ENCODE data around the gene AMOTL2.

GRCh38 chr3:134356411-134357040 lies 17.7 kb downstream of the AMOTL2 start:
- TF ChIP-seq CTCF (IDR thresholded peaks at IDR 0.05) (no peak), POLR2A (IDR thresholded peaks at IDR 0.05) (no peak)
